Sigmoid colon (tissue), 4 donors: Measurements from ENCODE around the gene FBXL7.

Source experiments
- EP300 ChIP-seq, 4 donors: sonication (generic); formaldehyde crosslinking; IDR thresholded peaks; one replicate each; pipeline ENCODE4 v1.6.1; 2017; ENCODE audit warnings: antibody characterized with exemption in 4 of 4
- POLR2A ChIP-seq, 2 donors: fragments of 450-650 bp; IDR thresholded peaks; one replicate each; pipeline ENCODE4 v1.6.1; 2016; ENCODE audit warnings: antibody characterized with exemption in 2 of 2, mild to moderate bottlenecking in 2 of 2, moderate library complexity in 2 of 2
- POLR2AphosphoS5 ChIP-seq, 4 donors: sonication (generic); formaldehyde crosslinking; IDR thresholded peaks; one replicate each; pipeline ENCODE4 v1.6.1; 2017; ENCODE audit warnings: antibody characterized with exemption in 4 of 4
- TF ChIP-seq, protein P1 (sequence below), 4 experiments: fragments of 450-650 bp in 3 of 4; fragments of 200-600 bp in 1 of 4; IDR thresholded peaks; one replicate each; pipeline ENCODE4 v1.5.1; 2016 to 2019; ENCODE audit warnings: antibody characterized with exemption in 4 of 4, mild to moderate bottlenecking in 3 of 4, moderate library complexity in 2 of 4

DNA sequence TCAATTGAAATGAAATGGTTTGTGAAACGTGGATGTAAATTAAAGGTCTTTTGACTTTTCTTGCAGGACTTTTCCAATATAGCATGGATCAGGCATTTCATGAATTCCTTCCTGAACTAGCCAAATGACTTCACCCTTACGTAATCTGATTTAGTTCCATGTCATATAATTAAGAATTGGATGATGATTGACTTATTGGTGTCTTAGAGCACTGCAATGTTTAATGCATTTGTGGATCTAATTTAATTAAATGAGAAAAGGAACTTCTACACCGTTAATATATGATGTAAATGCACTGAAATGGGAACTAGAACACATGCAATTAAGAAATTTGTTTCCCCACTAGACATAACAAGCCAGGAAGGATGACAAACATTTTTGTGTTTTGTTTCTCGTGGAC is 228.8 kb downstream of the FBXL7 start:
- TF ChIP-seq, protein P1, sequence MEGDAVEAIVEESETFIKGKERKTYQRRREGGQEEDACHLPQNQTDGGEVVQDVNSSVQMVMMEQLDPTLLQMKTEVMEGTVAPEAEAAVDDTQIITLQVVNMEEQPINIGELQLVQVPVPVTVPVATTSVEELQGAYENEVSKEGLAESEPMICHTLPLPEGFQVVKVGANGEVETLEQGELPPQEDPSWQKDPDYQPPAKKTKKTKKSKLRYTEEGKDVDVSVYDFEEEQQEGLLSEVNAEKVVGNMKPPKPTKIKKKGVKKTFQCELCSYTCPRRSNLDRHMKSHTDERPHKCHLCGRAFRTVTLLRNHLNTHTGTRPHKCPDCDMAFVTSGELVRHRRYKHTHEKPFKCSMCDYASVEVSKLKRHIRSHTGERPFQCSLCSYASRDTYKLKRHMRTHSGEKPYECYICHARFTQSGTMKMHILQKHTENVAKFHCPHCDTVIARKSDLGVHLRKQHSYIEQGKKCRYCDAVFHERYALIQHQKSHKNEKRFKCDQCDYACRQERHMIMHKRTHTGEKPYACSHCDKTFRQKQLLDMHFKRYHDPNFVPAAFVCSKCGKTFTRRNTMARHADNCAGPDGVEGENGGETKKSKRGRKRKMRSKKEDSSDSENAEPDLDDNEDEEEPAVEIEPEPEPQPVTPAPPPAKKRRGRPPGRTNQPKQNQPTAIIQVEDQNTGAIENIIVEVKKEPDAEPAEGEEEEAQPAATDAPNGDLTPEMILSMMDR (IDR thresholded peaks at IDR 0.05): no peak
- TF ChIP-seq POLR2AphosphoS5 (IDR thresholded peaks at IDR 0.05): no peak
- no peak for TF ChIP-seq POLR2A (IDR thresholded peaks at IDR 0.05)
- no peak for TF ChIP-seq EP300 (IDR thresholded peaks at IDR 0.05)
